Nephron progenitor cell (in vitro differentiated cells): Measurements from ENCODE around the gene CHAT.
"Not testable (repeated sequence)": the region's sequence is repeated elsewhere in the genome, so short reads cannot be mapped to it uniquely, and the experiment has no call there.

Source experiments
- DNase-seq: peaks from one replicate; pipeline ENCODE4 v3.0.0; 2021
- H3K27ac Mint-ChIP-seq: 2 replicates; pipeline ENCODE4 v1.8.0; 2021; ENCODE audit warnings: mild to moderate bottlenecking, moderate library complexity, mixed read lengths
- H3K27me3 Mint-ChIP-seq: 2 replicates; pipeline ENCODE4 v1.8.0; 2021; ENCODE audit warnings: mild to moderate bottlenecking, low read depth, mixed read lengths; ENCODE audit not compliant: poor library complexity
- H3K36me3 Mint-ChIP-seq: 2 replicates; pipeline ENCODE4 v1.8.0; 2021; ENCODE audit warnings: low read depth, mixed read lengths
- H3K4me1 Mint-ChIP-seq: 2 replicates; pipeline ENCODE4 v1.8.0; 2021; ENCODE audit warnings: mixed read lengths
- H3K4me3 Mint-ChIP-seq: 2 replicates; pipeline ENCODE4 v1.8.0; 2021; ENCODE audit warnings: mild to moderate bottlenecking, moderate library complexity, mixed read lengths
- H3K9me3 Mint-ChIP-seq: 2 replicates; pipeline ENCODE4 v1.8.0; 2021; ENCODE audit warnings: mild to moderate bottlenecking, moderate library complexity, mixed read lengths
- TF ChIP-seq, protein P1 (sequence below): fragments of 200-600 bp; sonication (generic); IDR thresholded peaks from 2 replicates; pipeline ENCODE4 v1.5.0; 2021; ENCODE audit warnings: antibody characterized with exemption

Gene CHAT

DNA sequence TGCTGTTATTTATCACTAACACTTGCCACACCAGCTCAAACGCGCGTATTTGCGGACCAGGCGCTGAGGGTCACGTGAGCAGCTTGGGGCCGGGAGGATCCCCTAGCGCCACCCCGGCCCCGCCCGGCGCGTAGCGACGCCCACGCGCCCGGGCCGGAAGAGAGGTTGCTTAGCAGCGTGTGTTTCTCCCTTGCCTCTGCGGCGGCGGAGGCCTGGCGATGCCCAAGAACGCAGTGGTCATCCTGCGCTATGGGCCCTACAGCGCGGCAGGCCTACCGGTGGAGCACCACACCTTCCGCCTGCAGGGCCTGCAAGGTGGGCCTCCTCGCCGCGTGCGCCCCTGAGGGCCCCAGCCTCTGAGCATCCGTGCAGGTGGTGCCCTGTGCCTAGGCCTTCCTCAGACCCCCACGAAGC, 65.7 kb downstream of the CHAT start, which contains the start of gene C10orf53:
TSS of gene C10orf53 (plus strand) at position 172 of the 414 bp plus-strand sequence. CDS start at position 219, 47 bp downstream.
- no peaks in the 10 kb centered on the region for H3K36me3 Mint-ChIP-seq
- H3K27me3 Mint-ChIP-seq: peaks cover 86% of the 10 kb centered on the region
- no peak within 1 kb of the TSS for H3K27ac Mint-ChIP-seq
- DNase-seq: peak; percentile 84
- peaks cover 41% of the 10 kb centered on the region for H3K9me3 Mint-ChIP-seq
- peaks cover 12% of the 10 kb centered on the region for H3K4me1 Mint-ChIP-seq
- peak within 1 kb of the TSS; percentile 76 for H3K4me3 Mint-ChIP-seq
- TF ChIP-seq, protein P1, sequence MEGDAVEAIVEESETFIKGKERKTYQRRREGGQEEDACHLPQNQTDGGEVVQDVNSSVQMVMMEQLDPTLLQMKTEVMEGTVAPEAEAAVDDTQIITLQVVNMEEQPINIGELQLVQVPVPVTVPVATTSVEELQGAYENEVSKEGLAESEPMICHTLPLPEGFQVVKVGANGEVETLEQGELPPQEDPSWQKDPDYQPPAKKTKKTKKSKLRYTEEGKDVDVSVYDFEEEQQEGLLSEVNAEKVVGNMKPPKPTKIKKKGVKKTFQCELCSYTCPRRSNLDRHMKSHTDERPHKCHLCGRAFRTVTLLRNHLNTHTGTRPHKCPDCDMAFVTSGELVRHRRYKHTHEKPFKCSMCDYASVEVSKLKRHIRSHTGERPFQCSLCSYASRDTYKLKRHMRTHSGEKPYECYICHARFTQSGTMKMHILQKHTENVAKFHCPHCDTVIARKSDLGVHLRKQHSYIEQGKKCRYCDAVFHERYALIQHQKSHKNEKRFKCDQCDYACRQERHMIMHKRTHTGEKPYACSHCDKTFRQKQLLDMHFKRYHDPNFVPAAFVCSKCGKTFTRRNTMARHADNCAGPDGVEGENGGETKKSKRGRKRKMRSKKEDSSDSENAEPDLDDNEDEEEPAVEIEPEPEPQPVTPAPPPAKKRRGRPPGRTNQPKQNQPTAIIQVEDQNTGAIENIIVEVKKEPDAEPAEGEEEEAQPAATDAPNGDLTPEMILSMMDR: no peak

DNA sequence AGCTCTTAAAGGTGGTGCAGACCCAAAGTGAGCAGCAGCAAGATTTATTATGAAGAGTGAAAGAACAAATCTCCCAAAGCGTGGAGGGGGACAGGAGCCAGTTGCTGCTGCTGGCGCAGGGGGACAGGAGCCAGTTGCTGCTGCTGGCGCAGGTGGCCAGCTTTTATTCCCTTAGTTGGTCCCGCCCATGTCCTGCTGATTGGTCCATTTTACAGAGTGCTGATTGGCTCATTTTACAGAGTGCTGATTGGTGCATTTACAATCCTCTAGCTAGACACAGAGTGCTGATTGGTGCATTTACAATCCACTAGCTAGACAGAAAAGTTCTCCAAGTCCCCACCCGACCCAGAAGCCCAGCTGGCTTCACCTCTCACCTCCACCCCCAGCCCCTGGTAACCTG, 68.6 kb downstream of the CHAT start:
- H3K36me3 Mint-ChIP-seq: not testable (repeated sequence)

DNA sequence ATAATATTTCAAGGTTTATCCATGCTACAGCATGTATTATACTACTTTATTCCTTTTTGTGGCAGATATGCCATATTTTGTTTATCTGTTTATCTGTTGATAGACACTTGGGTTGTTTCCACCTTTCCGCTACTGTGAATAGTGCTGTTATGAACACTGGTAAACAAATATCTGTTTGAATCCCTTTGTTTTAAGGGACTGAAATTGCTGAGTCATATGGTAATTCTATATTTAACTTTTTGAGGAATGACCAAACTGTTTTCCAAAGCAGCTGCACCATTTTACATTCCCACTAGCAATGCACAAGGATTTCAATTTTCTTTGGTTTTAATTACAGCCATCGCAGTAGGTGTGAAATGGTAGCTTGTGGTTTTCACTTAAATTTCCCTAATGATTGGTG, 69.0 kb downstream of the CHAT start:
- Mint-ChIP-seq H3K9me3 (peaks cover 60% of the 10 kb centered on the region), H3K27me3 (peaks cover 80% of the 10 kb centered on the region), H3K27ac (no peak overlapping the region), H3K4me1 (peaks cover 16% of the 10 kb centered on the region), H3K36me3 (no peaks in the 10 kb centered on the region), H3K4me3 (no peak overlapping the region)
- TF ChIP-seq, protein P1: no peak
- DNase-seq: no peak

More for the DNA sequence above, 68.6 kb downstream of the CHAT start:
- H3K27ac Mint-ChIP-seq, H3K4me3 Mint-ChIP-seq, DNase-seq: not testable (repeated sequence)
- Mint-ChIP-seq H3K4me1 (peaks cover 12% of the 10 kb centered on the region), H3K9me3 (peaks cover 60% of the 10 kb centered on the region), H3K27me3 (peaks cover 80% of the 10 kb centered on the region)

DNA sequence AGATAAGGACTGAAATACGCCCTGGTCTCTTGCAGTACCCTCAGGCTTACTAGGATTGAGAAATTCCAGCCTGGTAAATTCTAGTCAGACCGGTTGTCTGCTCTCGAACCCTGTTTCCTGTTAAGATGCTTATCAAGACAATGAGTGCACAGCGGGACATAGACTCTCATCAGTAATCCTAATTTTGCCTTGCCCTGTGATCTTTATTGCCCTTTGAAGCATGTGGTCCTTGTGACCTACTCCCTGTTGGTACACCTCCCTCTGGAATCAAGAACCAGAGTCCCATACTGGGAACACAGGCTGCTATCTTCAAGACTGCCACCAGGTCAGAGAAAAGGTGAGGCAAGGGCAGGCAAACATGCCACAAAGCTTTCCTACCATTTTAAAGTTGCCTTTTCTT, 72.8 kb downstream of the CHAT start:
- Mint-ChIP-seq H3K4me1 (peaks cover 38% of the 10 kb centered on the region), H3K36me3 (no peaks in the 10 kb centered on the region), H3K9me3 (peaks cover 50% of the 10 kb centered on the region), H3K27me3 (peaks cover 81% of the 10 kb centered on the region), H3K27ac (no peak overlapping the region), H3K4me3 (no peak overlapping the region)
- TF ChIP-seq, protein P1: no peak
- DNase-seq: no peak

DNA sequence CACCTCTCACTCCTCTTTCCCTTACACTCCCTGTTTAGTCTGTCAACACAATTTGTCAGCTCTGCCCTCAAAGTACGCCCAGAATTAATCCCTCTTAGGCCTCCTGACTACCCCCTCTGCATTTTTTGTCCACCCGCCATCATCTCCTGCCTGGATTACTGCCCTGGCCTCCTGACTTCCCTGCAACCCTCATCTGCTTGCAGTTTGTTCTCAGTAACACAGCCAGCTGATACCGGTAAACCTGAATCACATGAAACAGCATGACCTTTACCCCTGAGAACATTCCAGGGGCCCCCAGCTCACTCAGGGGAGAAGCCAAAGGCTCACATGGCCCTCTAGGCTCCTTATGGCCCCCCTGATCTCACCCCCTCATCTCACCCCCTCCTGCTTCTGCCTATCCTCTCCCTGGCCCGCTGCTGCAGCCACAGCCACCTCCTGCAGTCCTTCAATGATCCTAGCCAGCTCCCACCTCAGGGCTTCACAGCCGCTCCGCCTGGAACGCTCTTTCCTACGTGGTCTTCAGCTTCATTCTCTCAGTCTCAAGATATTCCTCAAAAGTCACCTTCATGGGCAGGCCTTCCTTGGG, 74.5 kb downstream of the CHAT start:
- no peak overlapping the region for H3K4me3 Mint-ChIP-seq
- H3K27ac Mint-ChIP-seq: no peak overlapping the region
- no peak for DNase-seq
- TF ChIP-seq, protein P1: no peak
- H3K36me3 Mint-ChIP-seq: no peaks in the 10 kb centered on the region
- peaks cover 88% of the 10 kb centered on the region for H3K27me3 Mint-ChIP-seq
- peaks cover 45% of the 10 kb centered on the region for H3K9me3 Mint-ChIP-seq
- peaks cover 38% of the 10 kb centered on the region for H3K4me1 Mint-ChIP-seq

DNA sequence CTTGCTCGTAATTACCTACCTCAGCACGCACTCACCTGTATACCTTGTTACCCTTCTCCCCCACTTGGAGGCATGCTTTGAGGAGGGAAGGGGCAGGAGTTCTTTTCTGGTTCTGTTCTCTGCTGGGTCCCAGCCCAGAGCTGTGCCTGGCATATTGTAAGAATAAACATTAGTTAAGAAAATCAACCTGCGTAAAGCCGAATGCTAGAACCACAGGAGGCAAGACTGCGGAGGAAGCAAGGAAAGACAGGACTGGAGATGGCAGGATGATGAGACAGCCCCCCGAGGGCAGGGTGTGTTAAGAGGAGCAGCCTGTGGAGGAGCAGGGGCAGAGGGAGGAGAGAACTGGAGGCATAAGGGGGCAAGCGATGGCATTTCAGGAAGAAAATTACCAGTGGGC, 75.1 kb downstream of the CHAT start:
- H3K27me3 Mint-ChIP-seq: peaks cover 89% of the 10 kb centered on the region
- peaks cover 38% of the 10 kb centered on the region for H3K4me1 Mint-ChIP-seq
- no peak overlapping the region for H3K27ac Mint-ChIP-seq

More for the DNA sequence above, 75.1 kb downstream of the CHAT start:
- no peak for DNase-seq
- Mint-ChIP-seq H3K36me3 (no peaks in the 10 kb centered on the region), H3K4me3 (no peak overlapping the region), H3K9me3 (peaks cover 48% of the 10 kb centered on the region)
- TF ChIP-seq, protein P1: no peak
